CD4-positive, alpha-beta T cell treated with Interleukin-12 subunit alpha and Interleukin-12 subunit beta, for 1 hour (primary cell): ENCODE measurements around the gene ZNF133.

Source experiments
- DNase-seq: peaks from one replicate; pipeline ENCODE4 v3.0.0-alpha.2; 2020

Gene ZNF133

DNA sequence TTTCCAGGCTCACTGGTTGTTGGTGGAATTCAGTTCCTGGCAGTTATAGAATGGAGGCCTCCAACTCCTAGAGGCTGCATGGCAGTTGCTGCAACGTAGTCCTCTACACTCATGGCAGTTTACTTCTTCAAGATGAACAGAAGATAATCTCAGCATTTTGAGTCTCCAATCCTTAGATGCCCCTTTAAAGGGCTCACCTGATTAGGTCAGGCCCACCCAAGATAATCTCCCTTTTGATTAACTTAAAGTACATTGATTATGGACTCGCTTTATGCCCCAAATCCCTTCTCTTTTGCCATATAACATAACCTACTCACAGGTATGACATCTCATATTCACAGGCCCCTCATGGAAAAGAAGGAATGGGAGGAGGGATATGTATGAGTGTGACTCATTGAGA is 76.4 kb downstream of the ZNF133 start:
- DNase-seq, result no peak
